Caco-2 (cell line): ENCODE results near the gene UXS1. TPM values are rescaled to one million over a fixed set of nuclear protein-coding genes. Genes with fewer than 3 reads are reported as not detected.
A peak's percentile ranks its signal among the peaks of the same experiment; 100 is the strongest.

Experiments used
- BruUV-seq: library from RNA; stranded (reverse); fragments of 400-500 nt; replicated peaks from 2 replicates; lab custom pipeline; 2021; lab: Mats Ljungman, UMichigan
- CTCF ChIA-PET: fragments of 300-600 bp; sonication (Branson Sonifier 250); formaldehyde crosslinking; loops from one replicate; lab custom pipeline; 2022; ENCODE audit warnings: antibody characterized with exemption; lab: Charles Lee
- POLR2A ChIA-PET: fragments of 300-600 bp; sonication (Branson Sonifier 250); formaldehyde crosslinking; loops from one replicate; lab custom pipeline; 2022; ENCODE audit warnings: antibody characterized with exemption; lab: Charles Lee
- DNase-seq, 2 experiments: peaks; one replicate each; pipeline versions ENCODE4 v3.0.0 to v3.0.0-alpha.2; 2020 to 2022
- H3K27me3 ChIP-seq: replicated peaks from 2 replicates; pipeline ENCODE4 v1.6.0; 2011; ENCODE audit warnings: low read length; ENCODE audit not compliant: control insufficient read depth, insufficient read depth
- H3K36me3 ChIP-seq: 2 replicates; pipeline ENCODE4 v1.5.1; 2011; ENCODE audit warnings: low read length; ENCODE audit not compliant: control insufficient read depth, insufficient read depth
- H3K4me1 ChIP-seq: fragments of 250-450 bp; sonication (Bioruptor Pico); 2 replicates; pipeline ENCODE4 v1.5.1; 2020; ENCODE audit warnings: mild to moderate bottlenecking
- H3K4me3 ChIP-seq: 2 replicates; pipeline ENCODE4 v1.5.1; 2011; ENCODE audit warnings: low read depth, mild to moderate bottlenecking, control low read depth, low read length
- H3K9me3 ChIP-seq: fragments of 250-450 bp; sonication (Bioruptor Pico); 2 replicates; pipeline ENCODE4 v1.5.1; 2020; ENCODE audit warnings: mild to moderate bottlenecking, moderate library complexity
- H3K27ac Mint-ChIP-seq: one replicate; pipeline ENCODE4 v1.8.0; 2022; ENCODE audit warnings: mixed read lengths; ENCODE audit not compliant: unreplicated experiment
- H3K27me3 Mint-ChIP-seq: one replicate; pipeline ENCODE4 v1.8.0; 2022; ENCODE audit warnings: mixed read lengths; ENCODE audit not compliant: insufficient read depth, unreplicated experiment
- H3K36me3 Mint-ChIP-seq: one replicate; pipeline ENCODE4 v1.8.0; 2022; ENCODE audit warnings: mild to moderate bottlenecking, mixed read lengths; ENCODE audit not compliant: insufficient read depth, unreplicated experiment
- H3K4me1 Mint-ChIP-seq: one replicate; pipeline ENCODE4 v1.8.0; 2022; ENCODE audit warnings: low read depth, mixed read lengths; ENCODE audit not compliant: unreplicated experiment
- H3K4me3 Mint-ChIP-seq: one replicate; pipeline ENCODE4 v1.8.0; 2022; ENCODE audit warnings: mild to moderate bottlenecking, moderate library complexity, mixed read lengths; ENCODE audit not compliant: unreplicated experiment
- H3K9me3 Mint-ChIP-seq: one replicate; pipeline ENCODE4 v1.8.0; 2022; ENCODE audit warnings: mixed read lengths; ENCODE audit not compliant: unreplicated experiment
- intact Hi-C: fragments of 100-400 bp; cut with micrococcal nuclease; formaldehyde crosslinking; loops from one replicate; pipeline ENCODE4 v1.10.0; 2022; ENCODE audit not compliant: unreplicated experiment
- total RNA-seq: library from RNA; stranded (reverse); gene quantifications from 2 replicates; pipeline ENCODE4 v1.2.3, GENCODE V29; 2022
- TF ChIP-seq, protein P1 (sequence below), 2 experiments: fragments of 200-600 bp in 1 of 2; IDR thresholded peaks; 1 replicate in 1 of 2; 2 replicates in 1 of 2; pipeline versions ENCODE4 v1.5.1 to v1.8.0; 2011 to 2022; ENCODE audit warnings: antibody characterized with exemption in 1 of 2, control low read depth in 1 of 2, inconsistent platforms in 1 of 2, low read depth in 1 of 2, low read length in 1 of 2, mild to moderate bottlenecking in 1 of 2, moderate library complexity in 1 of 2; ENCODE audit not compliant: insufficient read depth in 1 of 2, severe bottlenecking in 1 of 2, unreplicated experiment in 1 of 2

Gene UXS1
- total RNA-seq, 1 experiment from 2014 or later = 72.7 TPM

DNA sequence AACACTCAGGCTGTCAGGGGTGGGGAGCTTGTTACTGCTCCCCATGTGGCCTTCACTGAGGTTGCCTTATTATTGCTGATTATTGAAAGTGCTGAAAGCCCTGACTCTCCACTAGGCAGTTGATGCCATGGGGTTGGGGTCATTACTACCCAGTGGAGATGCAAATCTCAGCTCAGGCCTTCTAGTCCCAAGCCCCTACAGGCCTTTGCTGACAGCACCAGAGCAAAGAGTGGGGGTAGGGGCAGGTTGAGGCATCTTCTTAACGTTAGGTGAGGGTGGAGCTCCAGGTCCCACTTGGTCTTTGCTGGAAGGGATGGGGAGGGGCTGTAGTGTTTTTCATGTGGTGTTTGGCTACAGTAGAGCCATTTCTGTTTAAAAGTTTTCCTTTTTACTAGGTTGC, 104.5 kb downstream of the UXS1 start:
- no TSS peak for BruUV-seq
- H3K27me3 ChIP-seq = no peaks in the 10 kb centered on the region

GRCh38 chr2:106085181-106085940, 108.7 kb downstream of the UXS1 start:
- Histone ChIP-seq H3K9me3 (no peaks in the 10 kb centered on the region), H3K4me1 (no peaks in the 10 kb centered on the region), H3K36me3 (no peaks in the 10 kb centered on the region), H3K4me3 (no peak overlapping the region), H3K27me3 (no peaks in the 10 kb centered on the region; the same call in 1 of the 2 replicates)
- H3K36me3 Mint-ChIP-seq = peaks cover 6% of the 10 kb centered on the region
- no peak overlapping the region for H3K27ac Mint-ChIP-seq
- TF ChIP-seq, protein P1, sequence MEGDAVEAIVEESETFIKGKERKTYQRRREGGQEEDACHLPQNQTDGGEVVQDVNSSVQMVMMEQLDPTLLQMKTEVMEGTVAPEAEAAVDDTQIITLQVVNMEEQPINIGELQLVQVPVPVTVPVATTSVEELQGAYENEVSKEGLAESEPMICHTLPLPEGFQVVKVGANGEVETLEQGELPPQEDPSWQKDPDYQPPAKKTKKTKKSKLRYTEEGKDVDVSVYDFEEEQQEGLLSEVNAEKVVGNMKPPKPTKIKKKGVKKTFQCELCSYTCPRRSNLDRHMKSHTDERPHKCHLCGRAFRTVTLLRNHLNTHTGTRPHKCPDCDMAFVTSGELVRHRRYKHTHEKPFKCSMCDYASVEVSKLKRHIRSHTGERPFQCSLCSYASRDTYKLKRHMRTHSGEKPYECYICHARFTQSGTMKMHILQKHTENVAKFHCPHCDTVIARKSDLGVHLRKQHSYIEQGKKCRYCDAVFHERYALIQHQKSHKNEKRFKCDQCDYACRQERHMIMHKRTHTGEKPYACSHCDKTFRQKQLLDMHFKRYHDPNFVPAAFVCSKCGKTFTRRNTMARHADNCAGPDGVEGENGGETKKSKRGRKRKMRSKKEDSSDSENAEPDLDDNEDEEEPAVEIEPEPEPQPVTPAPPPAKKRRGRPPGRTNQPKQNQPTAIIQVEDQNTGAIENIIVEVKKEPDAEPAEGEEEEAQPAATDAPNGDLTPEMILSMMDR (IDR thresholded peaks at IDR 0.05; ENCODE audit: insufficient read depth in 1 of 2, low read depth in 1 of 2, low read length in 1 of 2, severe bottlenecking in 1 of 2, unreplicated experiment in 1 of 2) = peak; percentile 23 to 26
- no TSS peak for BruUV-seq
- peak in 1 of 2 experiments; percentile 26 for DNase-seq
- no peaks in the 10 kb centered on the region for H3K9me3 Mint-ChIP-seq
- H3K27me3 Mint-ChIP-seq = peaks cover 4% of the 10 kb centered on the region
- ChIA-PET POLR2A (no interaction called here), CTCF (no interaction called here)
- H3K4me3 Mint-ChIP-seq = no peak overlapping the region
- intact Hi-C loops = no loop called here
- no peaks in the 10 kb centered on the region for H3K4me1 Mint-ChIP-seq

More for the DNA sequence above, 104.5 kb downstream of the UXS1 start:
- CTCF ChIA-PET = no interaction called here
- H3K4me1 Mint-ChIP-seq = no peaks in the 10 kb centered on the region
- no peak overlapping the region for H3K27ac Mint-ChIP-seq
- H3K9me3 Mint-ChIP-seq = no peaks in the 10 kb centered on the region
- POLR2A ChIA-PET = no interaction called here
- DNase-seq = no peak
- Histone ChIP-seq H3K36me3 (no peaks in the 10 kb centered on the region), H3K4me1 (no peaks in the 10 kb centered on the region), H3K4me3 (no peak overlapping the region), H3K9me3 (no peaks in the 10 kb centered on the region)
- intact Hi-C loops = no loop called here
- H3K4me3 Mint-ChIP-seq = no peak overlapping the region
- H3K27me3 Mint-ChIP-seq = no peaks in the 10 kb centered on the region
- H3K36me3 Mint-ChIP-seq = peaks cover 6% of the 10 kb centered on the region
- TF ChIP-seq, protein P1 (IDR thresholded peaks at IDR 0.05; ENCODE audit: insufficient read depth in 1 of 2, low read depth in 1 of 2, low read length in 1 of 2, severe bottlenecking in 1 of 2, unreplicated experiment in 1 of 2) = no peak

- H3K36me3 ChIP-seq = no peaks in the 10 kb centered on the region
- H3K9me3 ChIP-seq = no peaks in the 10 kb centered on the region
- DNase-seq = no peak
- H3K4me1 Mint-ChIP-seq = no peaks in the 10 kb centered on the region
- H3K27ac Mint-ChIP-seq = no peak overlapping the region
- no peaks in the 10 kb centered on the region for H3K4me1 ChIP-seq
- H3K36me3 Mint-ChIP-seq = no peaks in the 10 kb centered on the region
- H3K27me3 ChIP-seq = no peaks in the 10 kb centered on the region; the same call in 1 of the 2 replicates
- POLR2A ChIA-PET = no interaction called here
- H3K4me3 ChIP-seq = no peak overlapping the region
- peaks cover 4% of the 10 kb centered on the region for H3K27me3 Mint-ChIP-seq
- no TSS peak for BruUV-seq
- TF ChIP-seq, protein P1 (IDR thresholded peaks at IDR 0.05; ENCODE audit: insufficient read depth in 1 of 2, low read depth in 1 of 2, low read length in 1 of 2, severe bottlenecking in 1 of 2, unreplicated experiment in 1 of 2) = no peak
- intact Hi-C loops = no loop called here
- no peaks in the 10 kb centered on the region for H3K9me3 Mint-ChIP-seq
- H3K4me3 Mint-ChIP-seq = no peak overlapping the region
- CTCF ChIA-PET = no interaction called here
Measured at GRCh38 chr2:106080959-106081358, 113.1 kb downstream of the UXS1 start.
